NCI-H1092 treated with DMSO at 0.1 percent for 48 hours (cell line): ENCODE measurements around the gene LPCAT4.
"Not testable (repeated sequence)": the region's sequence is repeated elsewhere in the genome, so short reads cannot be mapped to it uniquely, and the experiment has no call there.

Source experiments
- DNase-seq: peaks from one replicate; lab custom pipeline; 2025; lab: John Stamatoyannopoulos, UW

Gene LPCAT4

DNA sequence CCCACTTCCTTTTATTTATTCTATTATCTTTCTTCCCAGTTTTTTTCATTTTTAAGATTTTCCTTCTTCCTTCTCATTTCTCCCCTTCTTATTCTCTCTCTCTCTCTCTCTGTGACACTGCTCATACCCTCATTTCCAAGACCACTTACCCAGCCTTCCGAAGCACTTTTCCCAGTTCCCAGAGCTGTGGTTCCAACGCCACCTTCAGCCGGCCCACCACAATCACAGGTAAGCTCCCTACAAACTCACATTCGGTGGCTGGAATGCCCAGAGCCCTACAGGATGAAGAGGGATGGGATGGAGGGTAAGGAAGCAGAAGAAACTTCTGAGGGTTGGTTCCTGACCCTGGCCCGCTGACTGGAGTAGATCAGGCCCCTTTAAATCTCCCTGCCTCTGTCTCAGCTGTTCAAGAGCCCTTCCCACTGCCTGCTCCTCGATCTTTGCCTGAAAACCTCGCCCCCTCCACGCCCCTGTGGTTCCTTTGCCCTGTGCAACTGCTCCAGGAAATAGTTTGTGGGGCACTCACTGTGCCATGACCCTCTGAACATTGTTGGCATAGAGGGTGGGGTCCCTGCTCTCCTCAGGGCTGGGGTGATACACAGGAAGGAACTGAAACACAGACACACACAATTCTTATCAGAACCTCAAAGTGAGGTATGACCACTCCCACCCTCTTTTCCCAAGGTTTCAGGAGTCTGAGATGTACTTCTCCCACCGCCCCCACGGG, 4.8 kb downstream of the LPCAT4 start:
- DNase-seq: no peak

DNA sequence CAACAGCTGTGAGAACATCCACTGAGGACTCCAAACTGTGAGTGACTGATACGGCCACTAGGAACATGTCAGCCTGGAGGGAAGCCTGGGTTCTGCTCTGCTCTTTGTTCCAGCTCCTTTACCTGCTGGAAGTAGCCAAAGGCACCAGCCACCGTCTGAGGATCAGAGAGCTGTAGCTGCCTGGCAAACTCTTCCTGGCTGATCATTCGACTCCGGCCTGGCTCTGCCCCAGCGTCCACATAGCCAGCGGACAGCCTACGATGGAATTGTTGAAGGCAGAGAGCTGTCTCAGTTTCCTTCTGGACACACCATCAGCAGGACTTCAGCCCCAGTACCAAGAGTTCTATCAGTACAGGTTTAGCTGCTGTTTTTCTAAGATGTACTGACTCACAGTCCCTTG, 5.7 kb downstream of the LPCAT4 start:
- no peak for DNase-seq

DNA sequence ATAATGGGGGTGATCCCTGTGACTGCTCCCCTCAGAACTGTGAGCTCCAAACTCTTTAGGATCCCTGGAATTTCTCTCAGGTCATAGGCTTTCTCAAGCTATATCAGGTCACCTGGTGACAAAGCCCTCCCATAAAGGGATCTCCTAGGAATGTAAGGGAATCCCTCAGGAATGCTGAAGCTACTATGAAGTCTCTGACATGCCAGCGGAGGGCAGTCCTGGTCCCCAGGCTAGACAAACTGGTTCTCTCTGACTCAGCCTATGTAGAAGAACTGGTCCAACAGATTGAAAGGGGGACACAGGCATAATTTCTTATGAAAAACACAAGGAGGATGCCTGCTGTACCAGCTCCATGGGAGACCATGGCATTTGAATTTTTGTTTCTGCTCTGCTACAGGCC, 6.7 kb downstream of the LPCAT4 start:
- no peak for DNase-seq

DNA sequence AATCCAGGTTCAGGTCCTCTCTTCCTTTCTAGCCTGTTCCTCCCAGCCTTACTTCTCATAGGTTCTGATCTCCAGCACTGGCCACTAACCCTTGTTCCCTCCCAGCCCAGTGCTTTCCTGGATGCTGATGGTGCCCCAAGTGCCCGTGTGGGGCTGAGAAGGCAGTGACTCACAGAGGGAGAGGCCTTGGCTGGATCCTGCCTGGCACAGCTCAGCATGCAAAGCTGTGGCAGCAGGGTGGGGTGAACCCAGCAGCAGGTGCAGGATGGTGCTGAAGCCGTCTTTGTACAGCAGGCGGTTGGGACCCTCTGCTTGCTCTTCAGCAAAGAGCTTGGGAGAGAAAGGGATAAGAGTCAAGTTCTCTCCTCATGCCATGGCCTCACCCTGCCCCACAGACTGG, 7.6 kb downstream of the LPCAT4 start:
- DNase-seq: no peak

DNA sequence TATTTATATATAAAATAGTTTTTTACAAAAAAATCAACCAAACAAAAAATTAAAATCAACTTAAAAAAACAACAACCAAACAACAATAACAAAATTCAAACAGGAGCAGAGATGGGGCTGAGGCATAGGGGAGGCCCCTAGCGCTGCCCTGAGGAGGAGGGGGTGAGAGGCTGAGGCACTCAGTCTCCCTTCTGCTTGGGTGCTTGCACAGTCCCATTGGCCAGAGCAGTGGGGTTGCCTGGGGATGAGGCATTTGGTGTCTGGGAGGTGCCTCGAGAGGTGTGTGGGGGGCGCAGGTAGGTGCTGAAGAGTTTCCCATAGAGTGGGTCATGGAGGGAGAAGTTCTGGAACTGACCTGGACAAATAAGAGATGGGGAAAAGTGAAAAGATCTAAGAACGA, 8.0 kb downstream of the LPCAT4 start:
- no peak for DNase-seq

DNA sequence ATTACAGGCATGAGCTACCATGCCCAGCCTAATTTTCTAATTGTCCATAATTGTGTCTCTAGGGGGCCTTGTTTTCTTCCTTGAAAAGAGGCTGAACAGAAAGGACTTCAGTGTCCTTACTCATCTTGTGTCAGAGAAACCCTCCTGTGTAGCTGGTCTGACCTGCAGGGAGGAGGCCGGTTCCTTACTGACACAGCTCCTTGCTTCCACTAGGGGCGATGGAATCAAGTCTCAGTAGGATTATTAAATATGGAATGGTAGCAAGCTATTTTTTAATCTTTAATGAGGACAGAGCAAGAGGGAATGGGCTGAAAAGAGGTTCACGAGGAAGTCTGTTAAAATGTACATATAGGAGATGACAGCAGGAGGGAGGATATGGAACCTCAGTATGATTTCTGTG, 8.6 kb downstream of the LPCAT4 start:
- no peak for DNase-seq

DNA sequence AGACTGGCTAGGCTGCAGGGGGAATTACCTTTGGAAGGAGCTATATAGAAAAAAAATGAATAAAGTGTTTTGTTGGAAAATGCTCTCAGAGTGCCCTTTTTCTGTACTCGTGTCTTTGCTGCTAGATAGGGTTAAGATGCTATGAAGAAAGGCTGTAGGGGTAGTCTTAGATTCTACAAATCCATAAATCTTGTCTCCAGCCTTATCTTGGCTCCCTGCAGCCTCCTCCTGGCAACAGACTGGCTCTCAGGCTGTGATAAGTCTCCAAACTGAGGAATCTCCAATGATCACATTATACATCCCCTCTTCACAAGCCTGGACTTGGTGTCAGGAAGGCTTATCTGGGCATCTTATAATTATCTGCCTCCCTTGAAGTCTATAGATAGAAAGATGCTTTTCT, 9.3 kb downstream of the LPCAT4 start:
- DNase-seq: no peak

DNA sequence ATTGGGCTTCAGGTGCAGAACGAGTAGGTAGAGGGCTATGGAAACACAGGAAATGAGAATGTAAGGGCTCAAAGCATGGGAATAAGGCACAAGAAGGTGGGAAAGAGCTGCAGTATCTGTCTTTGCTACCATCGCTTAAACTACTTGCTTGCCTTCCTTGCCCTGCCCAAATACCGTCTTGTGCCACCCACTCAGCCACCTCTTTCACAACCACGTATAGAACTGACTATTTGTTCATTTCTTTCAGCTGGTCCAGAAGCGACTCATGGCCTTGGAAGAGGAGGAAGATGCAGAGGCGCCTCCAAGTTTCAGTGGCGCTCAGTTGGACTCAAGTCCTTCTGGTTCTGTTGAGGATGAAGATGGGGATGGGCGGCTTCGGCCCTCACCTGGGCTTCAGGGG, 11.8 kb downstream of the LPCAT4 start:
- no peak for DNase-seq

DNA sequence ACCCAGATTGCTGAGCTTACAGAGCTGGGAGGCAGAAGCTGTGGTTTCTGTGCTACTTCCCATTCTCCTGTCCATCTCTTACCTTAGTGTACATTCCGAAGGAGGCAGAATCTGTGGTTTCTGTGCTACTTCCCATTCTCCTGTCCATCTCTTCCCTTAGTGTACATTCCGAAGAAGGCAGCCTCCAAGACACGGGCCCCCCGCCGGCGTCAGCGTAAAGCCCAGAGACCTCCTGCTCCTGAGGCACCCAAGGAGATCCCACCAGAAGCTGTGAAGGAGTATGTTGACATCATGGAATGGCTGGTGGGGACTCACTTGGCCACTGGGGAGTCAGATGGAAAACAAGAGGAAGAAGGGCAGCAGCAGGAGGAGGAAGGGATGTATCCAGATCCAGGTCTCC, 12.7 kb downstream of the LPCAT4 start:
- DNase-seq: no peak

DNA sequence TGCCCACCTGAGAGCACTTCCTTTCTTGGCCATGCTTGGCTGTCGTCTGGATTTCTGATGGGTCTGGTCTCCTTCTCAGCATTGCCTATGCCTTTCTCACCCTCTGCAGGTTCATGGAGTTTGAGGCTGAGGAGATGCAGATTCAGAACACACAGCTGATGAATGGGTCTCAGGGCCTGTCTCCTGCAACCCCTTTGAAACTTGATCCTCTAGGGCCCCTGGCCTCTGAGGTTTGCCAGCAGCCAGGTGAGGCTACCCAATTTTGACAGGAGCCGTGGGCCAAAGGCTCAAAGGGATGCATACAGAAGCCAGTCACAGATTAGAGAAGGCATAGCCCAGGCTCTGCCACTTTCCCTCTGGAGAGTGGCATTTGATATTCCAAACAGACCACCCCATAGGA, 13.4 kb downstream of the LPCAT4 start:
- no peak for DNase-seq

DNA sequence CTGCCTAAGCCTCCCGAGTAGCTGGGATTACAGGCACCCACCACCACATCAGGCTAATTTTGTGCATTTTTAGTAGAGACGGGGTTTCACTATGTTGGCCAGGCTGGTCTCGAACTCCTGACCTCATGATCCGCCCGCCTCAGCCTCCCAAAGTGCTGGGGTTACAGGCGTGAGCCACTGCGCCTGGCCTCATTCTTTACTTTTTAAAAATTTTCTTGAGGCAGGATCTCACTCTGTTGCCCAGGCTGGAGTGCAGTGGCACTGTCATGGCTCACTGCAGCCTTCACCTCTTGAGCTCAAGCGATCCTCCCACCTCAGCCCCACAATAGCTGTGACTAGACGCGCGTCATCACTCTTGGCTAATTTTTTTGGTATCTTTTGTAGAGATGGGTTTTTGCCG, 14.0 kb downstream of the LPCAT4 start:
- not testable (repeated sequence) for DNase-seq

DNA sequence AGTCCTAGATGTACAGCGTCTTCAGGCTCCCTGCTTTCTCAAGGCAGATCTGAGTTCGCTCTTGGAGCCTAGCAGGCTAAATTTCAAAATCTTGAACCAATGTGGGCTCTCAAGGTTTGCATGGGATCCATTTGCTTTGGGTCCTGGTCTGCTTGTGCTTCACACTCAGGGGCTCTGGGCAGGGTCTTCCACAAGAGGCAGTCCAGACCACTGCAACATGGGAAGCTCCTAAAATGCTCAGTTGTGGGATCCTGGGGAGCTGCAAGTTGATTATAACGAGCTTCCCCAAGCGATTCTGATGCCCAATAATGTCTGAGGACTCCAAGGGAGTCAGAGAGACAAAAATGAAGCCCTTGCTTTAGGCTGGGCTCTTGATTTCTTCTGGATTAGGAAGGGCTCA, 17.2 kb downstream of the LPCAT4 start:
- no peak for DNase-seq

DNA sequence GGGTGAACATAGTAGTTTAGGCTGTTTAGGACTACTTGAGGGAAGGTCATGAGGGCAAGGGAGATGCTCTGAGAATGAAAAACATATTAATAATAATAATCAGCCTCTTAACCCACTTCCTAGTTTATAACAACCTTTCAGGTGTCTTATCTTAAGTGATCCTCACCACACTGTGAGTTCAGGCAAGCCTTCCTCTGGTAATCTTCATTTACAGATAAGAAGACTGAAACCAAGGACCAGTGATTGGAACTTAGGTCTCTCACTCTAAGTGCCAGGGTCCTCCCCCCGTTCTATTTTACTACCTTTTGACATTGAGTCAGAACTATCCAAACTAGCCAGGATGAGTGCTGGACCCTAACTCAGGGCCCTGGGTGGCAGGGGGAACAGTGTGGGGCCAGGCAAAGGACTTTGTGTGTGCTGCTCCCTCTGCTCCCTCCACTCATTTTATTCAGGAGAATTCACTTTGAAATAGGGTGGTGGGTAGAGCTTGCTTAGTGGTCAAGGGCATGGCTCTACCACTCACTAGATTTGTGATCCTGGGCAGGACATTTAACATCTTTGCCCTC, 18.2 kb downstream of the LPCAT4 start:
- DNase-seq: no peak

DNA sequence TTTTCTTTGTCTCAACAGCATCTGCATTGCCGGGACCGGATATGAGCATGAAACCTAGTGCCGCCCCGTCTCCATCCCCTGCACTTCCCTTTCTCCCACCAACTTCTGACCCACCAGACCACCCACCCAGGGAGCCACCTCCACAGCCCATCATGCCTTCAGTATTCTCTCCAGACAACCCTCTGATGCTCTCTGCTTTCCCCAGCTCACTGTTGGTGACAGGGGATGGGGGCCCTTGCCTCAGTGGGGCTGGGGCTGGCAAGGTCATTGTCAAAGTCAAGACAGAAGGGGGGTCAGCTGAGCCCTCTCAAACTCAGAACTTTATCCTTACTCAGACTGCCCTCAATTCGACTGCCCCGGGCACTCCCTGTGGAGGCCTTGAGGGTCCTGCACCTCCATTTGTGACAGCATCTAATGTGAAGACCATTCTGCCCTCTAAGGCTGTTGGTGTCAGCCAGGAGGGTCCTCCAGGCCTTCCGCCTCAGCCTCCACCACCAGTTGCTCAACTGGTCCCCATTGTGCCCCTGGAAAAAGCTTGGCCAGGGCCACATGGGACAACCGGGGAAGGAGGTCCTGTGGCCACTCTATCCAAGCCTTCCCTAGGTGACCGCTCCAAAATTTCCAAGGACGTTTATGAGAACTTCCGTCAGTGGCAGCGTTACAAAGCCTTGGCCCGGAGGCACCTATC, 18.9 kb downstream of the LPCAT4 start:
- no peak for DNase-seq

DNA sequence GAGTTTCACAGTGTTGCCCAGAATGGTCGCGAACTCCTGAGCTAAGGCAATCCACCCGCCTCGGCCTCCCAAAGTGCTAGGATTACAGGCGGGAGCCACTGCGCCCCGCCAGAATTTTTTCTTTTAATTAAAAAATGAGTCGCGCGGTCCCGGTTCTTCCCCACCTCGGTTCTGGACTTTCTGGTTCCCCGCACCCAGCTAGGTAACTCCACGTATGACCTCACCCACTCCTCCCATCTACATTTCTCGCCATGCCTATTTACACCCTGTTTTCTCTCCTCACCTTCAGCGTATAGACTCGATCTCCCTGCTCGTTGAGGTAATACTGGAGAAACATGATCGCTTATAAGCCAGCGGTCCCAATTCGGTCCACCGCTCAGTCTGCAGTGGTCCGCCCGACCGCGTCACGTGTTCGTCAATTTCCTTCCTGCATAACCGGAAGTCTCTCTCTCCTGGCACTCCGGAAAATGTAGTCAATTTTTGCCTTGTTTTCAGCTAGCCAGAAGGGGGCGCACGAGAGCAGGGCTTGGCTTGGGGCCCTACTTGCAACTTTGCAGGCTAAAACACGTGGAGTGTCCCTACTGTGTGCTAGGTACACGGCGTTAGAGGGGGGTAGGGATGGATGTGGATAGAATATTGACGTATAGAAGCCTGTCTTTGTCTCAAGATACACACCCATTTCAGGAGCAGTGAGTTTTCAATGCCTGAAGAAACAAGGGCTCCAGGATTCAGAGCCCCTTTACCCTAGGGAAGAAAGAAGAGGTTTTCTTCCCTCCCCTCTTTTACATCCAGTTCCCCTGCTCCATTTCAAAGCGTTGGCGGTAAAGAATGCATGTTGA, 24.0 kb downstream of the LPCAT4 start, which contains the start of the genes NOP10 and NUTM1:
TSS of gene NOP10 (minus strand) at position 400 of the 839 bp plus-strand sequence. CDS start at position 337, 63 bp downstream.
TSS of gene NUTM1 (plus strand) at position 579 of the 839 bp plus-strand sequence. CDS start 382 bp downstream, outside the sequence.
- DNase-seq: peak; percentile 82

DNA sequence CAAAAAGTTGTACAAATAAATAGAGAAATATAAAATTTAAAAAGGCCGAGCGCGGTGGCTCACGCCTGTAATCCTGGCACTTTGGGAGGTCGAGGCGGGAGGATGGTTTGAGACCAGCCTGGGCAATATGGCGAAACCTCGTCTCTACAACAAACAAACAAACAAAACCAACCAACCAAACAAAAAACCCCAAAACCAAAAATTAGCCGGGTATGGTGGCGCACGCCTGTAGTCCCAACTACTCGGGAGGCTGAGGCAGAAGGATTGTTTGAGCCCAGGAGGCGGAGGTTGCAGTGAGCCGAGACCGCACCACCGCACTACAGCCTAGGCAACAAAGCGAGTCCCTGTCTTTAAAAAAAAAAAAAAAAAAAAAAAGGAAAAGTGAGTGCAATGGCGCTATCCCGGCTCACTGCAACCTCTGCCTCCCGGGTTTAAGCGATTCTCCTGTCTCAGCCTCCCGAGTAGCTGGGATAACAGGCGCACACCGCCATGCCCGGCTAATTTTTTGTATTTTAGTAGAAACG, 24.7 kb downstream of the LPCAT4 start:
- not testable (repeated sequence) for DNase-seq

DNA sequence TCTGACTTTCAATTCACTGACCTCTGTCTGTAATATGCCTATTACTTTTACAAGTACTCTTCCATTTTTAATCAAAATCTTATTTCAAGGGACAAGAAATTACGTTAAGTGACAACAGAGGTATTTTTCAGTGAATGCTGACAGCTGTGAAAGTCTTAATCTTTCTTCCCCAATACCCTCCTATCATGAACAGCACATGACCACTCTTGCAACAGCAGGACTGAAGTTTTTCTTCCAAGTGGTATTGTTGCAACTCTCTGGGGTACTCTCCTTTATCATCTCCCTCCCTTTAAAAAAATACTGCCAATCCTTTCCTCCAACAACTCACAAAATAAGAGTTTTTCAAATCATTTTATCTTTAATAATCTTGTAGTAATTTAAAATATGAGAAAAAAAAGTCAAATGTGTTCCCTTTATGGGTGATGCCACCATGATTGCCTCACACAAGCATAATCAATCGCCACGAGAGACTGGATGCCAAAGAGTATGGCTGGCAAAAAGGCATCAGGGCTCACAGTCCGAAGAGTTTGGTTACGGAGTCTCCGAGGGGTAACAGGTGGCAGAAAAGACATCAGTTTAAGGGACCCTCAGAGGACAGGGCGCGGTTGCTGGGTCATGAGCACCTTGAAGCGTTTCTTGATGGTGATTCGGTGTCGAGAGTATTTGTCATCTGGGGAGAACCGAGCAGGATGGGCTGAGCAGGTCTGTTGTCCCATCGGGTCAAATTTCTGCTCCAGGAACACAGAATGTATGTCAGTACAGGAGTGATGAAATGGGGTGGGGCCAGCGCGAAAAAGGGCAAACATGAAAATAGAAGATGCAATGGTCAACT, 25.4 kb downstream of the LPCAT4 start:
- DNase-seq: no peak

DNA sequence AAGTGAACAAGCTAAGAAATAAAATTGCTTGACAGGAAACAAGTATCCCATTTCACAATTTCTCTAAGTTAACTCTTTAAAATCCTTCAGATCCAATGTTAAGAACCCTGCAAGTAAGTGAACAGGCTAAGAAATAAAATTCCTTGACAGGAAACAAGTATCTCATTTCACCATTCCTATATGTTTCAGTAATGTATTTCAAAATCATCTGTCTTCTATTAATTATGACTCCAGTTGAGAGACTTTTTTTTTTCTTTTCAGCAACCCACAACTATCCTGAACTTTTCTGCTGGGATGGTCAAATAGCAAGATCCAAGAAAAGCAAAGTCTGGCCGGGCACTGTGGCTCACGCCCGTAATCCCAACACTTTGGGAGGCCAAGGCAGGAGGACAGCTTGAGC, 27.1 kb downstream of the LPCAT4 start:
- DNase-seq: no peak

DNA sequence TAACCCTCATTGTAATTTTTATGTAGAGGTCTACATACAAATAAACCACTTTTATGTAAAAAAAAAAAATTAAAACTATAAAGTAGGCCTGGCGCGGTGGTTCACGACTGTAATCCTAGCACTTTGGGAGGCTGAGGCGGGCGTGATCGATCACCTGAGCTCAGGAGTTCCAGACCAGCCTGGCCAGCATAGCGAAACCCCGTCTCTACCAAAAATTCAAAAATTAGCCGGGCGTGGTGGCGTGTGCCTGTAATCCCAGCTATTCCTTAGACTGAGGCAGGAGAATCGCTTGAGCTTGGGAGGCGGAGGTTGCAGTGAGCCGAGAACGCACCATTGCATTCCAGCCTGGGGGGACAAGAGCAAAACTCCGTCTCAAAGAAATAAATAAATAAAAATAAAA, 28.6 kb downstream of the LPCAT4 start:
- no peak for DNase-seq

DNA sequence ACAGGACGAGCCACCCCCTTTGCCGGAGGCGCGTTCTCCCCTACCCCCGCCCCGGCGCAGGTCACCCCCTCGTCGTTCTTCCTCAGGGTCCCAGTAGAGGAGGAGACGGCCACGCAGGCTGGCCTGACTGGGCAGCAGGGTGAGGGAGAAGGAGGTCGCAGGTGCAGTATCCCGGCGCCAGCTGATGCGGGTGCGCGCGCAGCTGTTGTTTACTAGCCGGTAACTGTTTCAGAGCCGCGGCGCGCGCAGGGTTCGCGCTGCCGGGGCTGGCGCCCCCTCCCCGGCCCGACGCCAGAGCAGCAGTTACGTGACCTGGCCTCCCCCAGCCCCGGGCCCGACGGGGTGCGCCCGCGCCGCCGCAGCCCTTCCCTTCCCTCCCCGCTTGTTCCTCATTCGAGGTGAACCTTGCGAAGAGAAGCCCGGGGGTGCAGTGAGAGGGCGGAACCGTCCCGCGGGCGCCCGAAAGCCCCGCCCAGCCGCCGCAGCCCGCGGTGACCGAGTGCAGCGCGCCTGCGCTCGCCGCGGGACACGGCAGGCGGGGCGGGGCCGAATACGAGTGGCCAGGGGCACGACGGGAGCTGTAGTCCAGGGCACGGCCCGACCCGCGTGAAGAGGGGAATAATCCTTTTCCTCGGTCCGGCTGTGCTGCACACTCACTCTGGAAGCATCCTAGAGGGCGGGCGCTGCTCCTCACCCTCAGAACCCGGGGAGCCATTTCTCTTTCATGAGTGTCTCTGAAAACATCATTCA, 29.3 kb downstream of the LPCAT4 start, which contains the start of gene SLC12A6:
TSS of gene SLC12A6 (minus strand) at position 225 of the 750 bp plus-strand sequence. CDS start 1,101 bp downstream, outside the sequence.
- DNase-seq: peak; percentile 71
